ENCODE results near the gene PARD3.

The PARD3 gene

DNA sequence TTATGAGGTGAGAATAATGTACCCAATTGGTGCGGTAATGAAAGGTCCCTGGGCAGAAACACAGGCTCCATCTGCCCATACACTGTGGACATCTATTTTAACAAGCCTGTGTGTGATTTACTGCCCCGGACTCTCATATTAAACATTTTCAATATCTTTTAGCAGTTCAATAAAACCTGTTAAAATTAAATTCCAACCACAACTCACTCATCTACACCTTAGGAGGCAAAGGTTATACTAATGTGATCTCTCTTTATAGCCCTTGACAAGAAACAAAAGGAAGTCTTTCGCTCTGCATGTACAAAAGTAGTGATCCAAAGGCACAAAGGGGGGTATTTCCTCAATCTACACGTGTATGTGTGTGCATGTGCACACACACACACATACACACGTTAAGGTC lies 186.0 kb downstream of the PARD3 start:
- in situ Hi-C loops (cut with HindIII; ENCODE audit: low sequenced_read_pairs): no loop called here

DNA sequence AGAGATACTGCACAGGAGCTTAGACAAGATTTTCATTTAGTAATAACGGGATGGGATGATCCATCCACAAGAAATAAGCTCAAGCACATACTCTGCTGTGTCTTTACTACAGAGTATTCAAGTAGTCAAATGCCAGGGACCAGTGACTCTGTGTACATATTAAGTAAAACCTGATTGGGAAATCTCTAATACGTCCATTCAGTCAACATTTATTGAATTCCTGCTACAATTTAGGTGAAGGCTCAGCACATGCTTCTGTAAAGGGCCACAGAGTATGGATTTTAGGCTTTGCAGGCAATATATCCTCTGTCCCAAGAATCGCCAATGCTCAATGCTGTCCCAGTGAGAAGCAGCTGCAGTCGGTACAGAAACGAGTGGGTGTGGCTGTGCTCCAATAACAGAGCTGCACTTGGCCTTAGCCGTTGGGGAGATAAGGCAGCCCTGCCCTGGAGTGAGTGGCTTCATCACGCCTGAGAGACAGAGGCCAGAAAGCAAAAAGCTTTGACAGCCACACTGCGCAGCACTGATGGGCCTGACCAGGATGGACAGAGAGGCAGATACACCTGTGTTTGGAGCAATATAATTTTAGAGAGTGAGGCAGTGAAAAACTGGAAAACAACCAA lies 186.8 kb downstream of the PARD3 start:
- in situ Hi-C loops (cut with HindIII; ENCODE audit: low sequenced_read_pairs): no loop called here

DNA sequence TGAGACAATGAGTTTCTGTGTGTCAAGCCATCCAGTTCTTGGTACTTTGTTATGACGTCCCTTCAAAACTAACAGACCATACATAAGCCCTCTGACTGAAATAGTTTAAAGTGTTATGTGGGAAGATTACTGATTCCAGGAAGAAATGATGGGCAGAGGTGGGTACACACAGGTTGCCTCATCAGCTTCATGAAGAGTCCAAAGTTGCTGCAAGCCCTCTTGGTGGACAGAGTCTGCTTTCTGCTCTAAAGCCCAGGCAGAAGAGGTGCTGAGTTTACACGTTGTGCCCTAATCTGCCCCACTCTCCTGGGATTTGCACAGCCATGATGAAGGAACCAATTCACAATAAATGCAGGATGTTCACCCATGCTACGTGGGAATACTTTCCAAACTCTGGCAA lies 187.4 kb downstream of the PARD3 start:
- in situ Hi-C loops (cut with HindIII; ENCODE audit: low sequenced_read_pairs): no loop called here

DNA sequence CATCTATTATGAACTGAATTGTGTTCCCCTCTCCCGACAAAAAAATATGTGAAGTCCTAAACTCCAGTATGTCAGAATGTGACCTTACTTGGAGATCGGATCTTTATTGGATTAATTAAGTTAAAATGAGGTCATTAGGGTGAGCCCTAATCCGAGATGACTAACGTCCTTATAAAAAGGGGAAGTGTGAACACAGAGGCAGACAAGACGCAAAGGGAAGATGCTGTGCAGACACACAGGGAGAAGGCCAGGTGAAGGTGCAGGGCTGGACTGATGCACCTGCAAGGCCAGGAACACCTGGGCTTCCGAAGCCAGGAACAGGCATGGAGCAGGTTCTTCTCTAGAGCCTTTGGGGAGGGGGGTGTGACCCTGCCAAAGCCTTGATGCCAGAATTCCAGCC lies 187.8 kb downstream of the PARD3 start:
- in situ Hi-C loops (cut with HindIII; ENCODE audit: low sequenced_read_pairs): no loop called here

DNA sequence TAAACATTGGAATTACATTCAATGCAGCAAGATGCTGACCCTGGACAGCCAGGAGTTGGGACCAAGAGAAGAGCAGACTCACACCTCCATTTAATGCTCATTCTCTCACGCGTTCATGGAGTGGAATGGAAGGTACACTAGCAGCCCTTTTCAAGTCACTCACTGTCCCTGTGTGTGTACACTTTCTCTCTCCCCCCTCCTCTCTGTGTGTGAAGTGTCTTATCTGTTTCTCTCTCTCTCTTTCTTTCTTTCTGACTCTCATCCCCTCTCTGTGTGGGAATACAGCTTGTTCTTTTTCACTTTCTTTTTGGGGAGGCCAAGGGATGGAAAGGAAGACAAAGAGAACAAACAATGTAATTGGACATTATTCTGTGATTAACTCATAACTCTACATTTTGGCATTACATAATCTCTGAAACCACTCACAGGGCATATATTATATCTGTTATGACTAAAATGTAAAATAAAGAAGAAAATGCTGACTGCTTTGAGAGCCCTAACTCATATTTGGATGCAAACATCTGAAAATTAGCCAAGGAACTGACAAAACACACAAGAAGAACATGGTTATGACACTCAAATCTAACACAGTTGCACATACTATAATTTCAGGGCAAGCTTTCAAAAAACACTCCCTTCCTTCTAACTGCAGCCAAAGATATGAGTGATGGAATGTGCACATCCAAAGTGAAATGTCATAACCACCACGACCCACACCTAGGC lies 188.8 kb downstream of the PARD3 start:
- in situ Hi-C loops (cut with HindIII; ENCODE audit: low sequenced_read_pairs): no loop called here

DNA sequence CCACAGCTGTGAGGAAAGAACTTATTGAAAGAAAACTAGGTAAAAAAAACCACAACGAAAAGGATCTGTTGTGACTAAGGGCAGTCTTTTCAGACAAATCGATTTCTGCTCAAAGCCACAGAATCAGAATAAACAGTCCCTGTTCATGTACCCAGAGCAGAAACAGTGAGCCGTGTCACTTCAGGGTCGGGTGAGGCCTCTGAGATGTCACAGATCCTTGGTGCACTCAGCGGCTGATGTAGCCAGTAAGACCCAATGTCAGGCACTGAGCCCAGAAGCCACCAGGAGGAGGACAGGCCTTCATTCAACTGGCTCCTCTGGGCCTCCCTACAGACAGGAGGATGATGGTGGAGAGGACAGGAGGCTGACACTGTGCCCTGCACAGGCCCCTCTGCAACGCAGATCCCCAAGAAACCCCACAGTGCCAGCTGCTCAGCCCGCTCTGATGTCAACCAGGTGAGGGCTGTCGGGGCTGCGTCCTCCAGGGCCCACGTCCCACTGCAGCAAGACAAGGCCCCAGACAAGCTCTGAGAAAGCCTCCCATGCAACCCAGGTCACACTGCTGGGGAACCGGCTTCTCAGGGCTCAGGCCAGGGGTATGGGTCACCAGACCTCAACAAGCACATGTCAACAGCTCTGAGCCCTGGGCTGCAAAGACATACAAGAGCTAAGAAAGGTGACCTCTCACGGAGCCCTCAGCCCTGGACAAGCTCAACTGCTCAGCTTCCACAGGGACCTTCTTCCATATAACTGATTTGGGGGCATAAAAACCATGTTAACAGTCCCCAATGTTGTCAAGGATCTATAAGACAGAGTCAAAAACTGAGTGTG lies 190.6 kb downstream of the PARD3 start:
- in situ Hi-C loops (cut with HindIII; ENCODE audit: low sequenced_read_pairs): no loop called here

DNA sequence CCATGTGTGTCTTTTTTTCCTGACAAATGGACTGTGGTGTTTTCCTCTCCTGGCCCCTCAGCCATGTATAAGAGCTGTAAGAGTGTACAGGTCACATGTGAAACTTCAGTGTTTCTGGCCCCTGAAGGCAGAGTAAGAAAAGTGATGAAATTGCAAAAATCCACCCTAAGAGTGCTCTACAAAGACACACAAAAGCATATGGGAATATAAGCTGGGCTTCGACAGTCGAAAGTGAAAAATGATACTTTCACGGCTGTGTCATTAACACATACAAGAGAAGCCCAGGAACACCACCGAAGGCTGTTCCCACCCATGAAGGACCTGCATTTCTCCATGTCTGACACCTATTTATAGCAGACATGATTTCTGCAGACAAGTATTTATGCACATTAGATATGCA lies 192.2 kb downstream of the PARD3 start:
- in situ Hi-C loops (cut with HindIII; ENCODE audit: low sequenced_read_pairs): no loop called here

GRCh38 chr10:34618611-34619010 lies 196.5 kb downstream of the PARD3 start:
- in situ Hi-C loops (cut with HindIII; ENCODE audit: low sequenced_read_pairs): no loop called here

DNA sequence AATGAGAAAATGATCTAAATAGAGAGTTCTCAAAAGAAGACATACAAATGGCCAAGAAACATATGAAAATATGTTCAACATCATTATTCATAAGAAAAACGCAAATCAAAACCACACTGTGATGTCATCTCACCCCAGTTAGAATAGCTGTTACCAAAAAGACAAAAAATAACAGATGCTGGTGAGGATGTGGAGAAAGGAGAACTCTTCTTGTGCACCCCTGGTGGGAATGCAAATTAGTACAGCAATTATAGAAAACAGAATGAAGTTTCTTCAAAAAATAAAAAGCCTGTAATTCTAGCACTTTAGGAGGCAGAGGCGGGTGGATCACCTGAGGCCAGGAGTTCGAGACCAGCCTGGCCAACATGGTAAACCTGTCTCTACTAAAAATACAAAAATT lies 199.3 kb downstream of the PARD3 start:
- in situ Hi-C loops (cut with HindIII; ENCODE audit: low sequenced_read_pairs): no loop called here

GRCh38 chr10:34613491-34613890 lies 201.6 kb downstream of the PARD3 start:
- in situ Hi-C loops (cut with HindIII; ENCODE audit: low sequenced_read_pairs): no loop called here

GRCh38 chr10:34612938-34613337 lies 202.2 kb downstream of the PARD3 start:
- in situ Hi-C loops (cut with HindIII; ENCODE audit: low sequenced_read_pairs): no loop called here

GRCh38 chr10:34612446-34612845 lies 202.7 kb downstream of the PARD3 start:
- in situ Hi-C loops (cut with HindIII; ENCODE audit: low sequenced_read_pairs): no loop called here

DNA sequence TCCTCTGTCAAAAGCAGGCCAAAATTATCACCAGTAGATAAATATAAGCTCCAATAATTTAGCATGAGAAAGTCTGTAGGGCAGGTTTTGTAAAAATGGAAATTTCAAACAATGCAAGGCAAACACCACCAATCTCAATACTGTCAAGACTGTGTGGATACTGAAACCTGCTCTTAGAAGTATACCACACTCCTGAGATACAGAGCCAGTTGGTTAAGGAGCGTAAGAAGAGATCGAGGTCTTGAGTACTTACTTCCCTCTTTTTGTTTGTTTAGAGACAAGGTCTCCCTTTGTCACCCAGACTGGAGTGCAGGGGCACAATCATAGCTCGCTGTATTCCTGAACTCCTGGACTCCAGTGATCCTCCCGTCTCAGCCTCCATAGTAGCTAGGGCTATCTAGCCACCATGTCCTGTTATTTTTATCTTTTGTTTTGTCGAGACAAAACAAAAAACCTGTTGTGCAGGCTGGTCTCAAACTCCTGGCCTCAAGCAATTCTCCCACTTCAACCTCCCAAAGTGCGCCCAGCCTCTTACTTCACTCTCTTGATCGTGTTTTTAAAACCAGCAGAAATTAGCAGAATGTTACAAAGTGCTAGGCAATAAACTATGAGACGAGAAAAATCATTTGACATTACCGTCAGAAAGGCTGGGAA lies 205.7 kb downstream of the PARD3 start:
- in situ Hi-C loops (cut with HindIII; ENCODE audit: low sequenced_read_pairs): no loop called here

- in situ Hi-C loops (cut with HindIII; ENCODE audit: low sequenced_read_pairs): no loop called here
Observed at GRCh38 chr10:34607894-34608293, 207.2 kb downstream of the PARD3 start.

DNA sequence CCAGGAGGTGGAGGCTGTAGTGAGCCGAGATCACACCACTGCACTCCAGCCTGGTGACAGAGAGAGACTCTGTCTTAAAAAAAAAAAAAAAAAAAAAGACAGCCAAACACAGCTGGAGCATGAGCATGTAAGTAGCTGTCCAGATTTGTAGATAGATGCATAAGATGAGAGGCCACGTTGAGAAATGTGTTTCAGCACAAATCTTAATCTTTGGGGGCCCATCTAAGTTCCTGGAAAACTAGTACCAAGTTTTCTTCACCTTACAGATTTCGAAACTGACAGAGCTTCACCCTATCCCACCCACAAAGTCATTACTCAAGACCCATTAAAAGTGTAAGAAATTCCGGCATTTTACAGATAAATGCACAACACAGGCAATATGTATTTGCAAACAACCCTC lies 208.2 kb downstream of the PARD3 start:
- in situ Hi-C loops (cut with HindIII; ENCODE audit: low sequenced_read_pairs): no loop called here

DNA sequence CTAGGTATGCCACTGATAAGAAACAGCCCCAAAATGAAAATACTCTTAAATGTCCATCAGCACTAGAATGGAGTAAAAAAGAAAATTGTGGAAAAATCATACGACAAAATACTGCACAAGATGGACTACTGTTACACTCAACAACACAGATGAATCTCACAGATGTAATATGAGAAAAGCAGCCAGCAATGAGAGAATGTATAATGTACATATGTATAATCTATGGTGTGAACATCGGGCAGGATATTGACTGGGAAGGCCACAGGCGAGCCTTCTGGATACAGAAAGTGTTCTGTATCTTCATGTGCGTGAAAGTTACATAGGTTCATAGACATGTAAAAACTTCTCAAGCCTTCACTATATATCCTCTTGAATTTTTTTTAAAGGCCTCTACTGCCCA lies 212.6 kb downstream of the PARD3 start:
- in situ Hi-C loops (cut with HindIII; ENCODE audit: low sequenced_read_pairs): no loop called here

GRCh38 chr10:34601691-34602090 lies 213.4 kb downstream of the PARD3 start:
- in situ Hi-C loops (cut with HindIII; ENCODE audit: low sequenced_read_pairs): no loop called here

GRCh38 chr10:34599026-34599795 lies 215.9 kb downstream of the PARD3 start:
- in situ Hi-C loops (cut with HindIII; ENCODE audit: low sequenced_read_pairs): loop anchor here (5.0 kb wide), 1 partner anchor 47 kb away; no protein-coding TSS in a partner anchor

- in situ Hi-C loops (cut with HindIII; ENCODE audit: low sequenced_read_pairs): loop anchor here (5.0 kb wide), 1 partner anchor 44 kb away; no protein-coding TSS in a partner anchor
Observed at GRCh38 chr10:34596351-34596750, 218.7 kb downstream of the PARD3 start.

DNA sequence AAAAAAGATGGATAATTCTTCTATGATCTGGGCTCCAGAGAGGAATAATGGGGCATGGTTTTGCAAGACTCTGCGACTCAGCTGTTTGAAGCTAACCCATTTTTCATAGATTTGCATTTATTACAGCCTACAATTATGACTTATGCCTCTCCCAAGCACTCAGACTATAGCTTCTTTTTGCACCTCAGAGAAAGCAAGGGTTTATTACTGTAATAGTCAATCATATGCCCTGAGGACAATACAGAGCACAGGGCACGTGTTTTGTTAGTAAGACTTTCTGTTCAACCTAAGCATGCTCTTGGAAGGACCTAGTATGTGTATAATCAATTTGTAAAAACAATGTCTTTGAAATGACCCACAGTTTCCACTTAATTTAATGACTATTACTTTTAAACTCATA lies 221.2 kb downstream of the PARD3 start:
- in situ Hi-C loops (cut with HindIII; ENCODE audit: low sequenced_read_pairs): no loop called here

All from DLD1 (cell line).